PC-3 (cell line): ENCODE measurements around the gene COMTD1.

Experiments
- EZH2phosphoT487 ChIP-seq: fragments of 300-600 bp; sonication (generic); IDR thresholded peaks from 2 replicates; pipeline ENCODE4 v1.6.1; 2018; ENCODE audit warnings: mild to moderate bottlenecking, antibody characterized with exemption, low read length, borderline replicate concordance
- TF ChIP-seq, protein P1 (sequence below): fragments of 300-600 bp; sonication (generic); conservative IDR thresholded peaks from 2 replicates; pipeline ENCODE4 v1.5.1; 2017; ENCODE audit warnings: antibody characterized with exemption, low read depth, mild to moderate bottlenecking, low read length

GRCh38 chr10:75265856-75266255 lies 30.1 kb upstream of the COMTD1 start:
- TF ChIP-seq, protein P1, sequence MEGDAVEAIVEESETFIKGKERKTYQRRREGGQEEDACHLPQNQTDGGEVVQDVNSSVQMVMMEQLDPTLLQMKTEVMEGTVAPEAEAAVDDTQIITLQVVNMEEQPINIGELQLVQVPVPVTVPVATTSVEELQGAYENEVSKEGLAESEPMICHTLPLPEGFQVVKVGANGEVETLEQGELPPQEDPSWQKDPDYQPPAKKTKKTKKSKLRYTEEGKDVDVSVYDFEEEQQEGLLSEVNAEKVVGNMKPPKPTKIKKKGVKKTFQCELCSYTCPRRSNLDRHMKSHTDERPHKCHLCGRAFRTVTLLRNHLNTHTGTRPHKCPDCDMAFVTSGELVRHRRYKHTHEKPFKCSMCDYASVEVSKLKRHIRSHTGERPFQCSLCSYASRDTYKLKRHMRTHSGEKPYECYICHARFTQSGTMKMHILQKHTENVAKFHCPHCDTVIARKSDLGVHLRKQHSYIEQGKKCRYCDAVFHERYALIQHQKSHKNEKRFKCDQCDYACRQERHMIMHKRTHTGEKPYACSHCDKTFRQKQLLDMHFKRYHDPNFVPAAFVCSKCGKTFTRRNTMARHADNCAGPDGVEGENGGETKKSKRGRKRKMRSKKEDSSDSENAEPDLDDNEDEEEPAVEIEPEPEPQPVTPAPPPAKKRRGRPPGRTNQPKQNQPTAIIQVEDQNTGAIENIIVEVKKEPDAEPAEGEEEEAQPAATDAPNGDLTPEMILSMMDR: no peak
- no peak for TF ChIP-seq EZH2phosphoT487
